Psoas muscle (tissue), 8 donors: Measurements from ENCODE around the gene CUBN. TPM values are rescaled to one million over a fixed set of nuclear protein-coding genes. Genes with fewer than 3 reads are reported as not detected.
A peak's percentile ranks its signal among the peaks of the same experiment; 100 is the strongest.

Experiments
- ATAC-seq, 4 donors: fragments of 200-7000 bp; cut with Tn5 transposase; one replicate each; pipeline ENCODE4 v1.9.1; 2020; ENCODE audit warnings: moderate library complexity in 3 of 4, mild to moderate bottlenecking in 2 of 4
- DNase-seq, 2 donors: peaks; one replicate each; pipeline ENCODE4 v3.0.0-alpha.2; 2020
- H3K27ac ChIP-seq: fragments of 200-600 bp; one replicate; pipeline ENCODE4 v1.8.0; 2022
- H3K27me3 ChIP-seq, 3 donors: fragments of 200-600 bp in 1 of 3; one replicate each; pipeline versions ENCODE4 v1.6.1 to v1.8.0; 2013 to 2022; ENCODE audit warnings: low read length in 2 of 3, mild to moderate bottlenecking in 2 of 3, moderate library complexity in 1 of 3; ENCODE audit not compliant: insufficient read depth in 3 of 3
- H3K36me3 ChIP-seq, 2 donors: fragments of 200-600 bp in 1 of 2; one replicate each; pipeline versions ENCODE4 v1.6.1 to v1.8.0; 2013 to 2022; ENCODE audit warnings: low read depth in 1 of 2, mild to moderate bottlenecking in 1 of 2, moderate library complexity in 1 of 2; ENCODE audit not compliant: insufficient read depth in 1 of 2
- H3K4me1 ChIP-seq: fragments of 200-600 bp; one replicate; pipeline ENCODE4 v1.8.0; 2022
- H3K4me3 ChIP-seq: fragments of 200-600 bp; one replicate; pipeline ENCODE4 v1.8.0; 2022; ENCODE audit warnings: mild to moderate bottlenecking
- H3K9me3 ChIP-seq: fragments of 200-600 bp; one replicate; pipeline ENCODE4 v1.8.0; 2022
- WGBS, 3 donors: extraction: QIAGEN DNeasy Blood & Tissue Kit; methylation state at CpG; one replicate each; pipeline versions ENCODE4 v1.1.6 to v1.1.7; 2013; 5-methylcytosine and 5-hydroxymethylcytosine counted together
- intact Hi-C, 2 donors: fragments of 100-400 bp; cut with DNase I; formaldehyde crosslinking; loops; one replicate each; pipeline versions ENCODE4 v1.11.0 to v1.14.2; 2022
- polyA plus RNA-seq, 3 donors: library from polyadenylated mRNA; stranded (reverse); fragments of 200-250 nt; gene quantifications; one replicate each; pipeline ENCODE4 v1.2.3, GENCODE V29; 2013
- total RNA-seq, 4 donors: library from RNA; stranded (reverse); fragmentation: NEBNext Ultra II Directional in 2 of 4; extraction: Animal tissue kit (Norgen Biotek cat#: 25700) in 2 of 4; gene quantifications; one replicate each; pipeline versions ENCODE4 v1.2.1 to v1.2.4, GENCODE V29; 2021 to 2023
- TF ChIP-seq, protein P1 (sequence below): fragments of 200-600 bp; IDR thresholded peaks from one replicate; pipeline ENCODE4 v1.8.0; 2022; ENCODE audit warnings: antibody characterized with exemption
- donor health status: healthy with polysubstance abuse.
- donor health status: DM: no; HTN: no; CAD: no; lungs with moderate emphysema.
- donor health status: Bipolar disorder and iron deficiency.
- donor health status: healthy.
- donor health status: DM: yes; HTN: yes; CAD: no.
- donor health status: DM: no; HTN: no; CAD: no.
- donor health status: DM: no; HTN: no; CAD: no.
- donor health status: DM: yes; HTN: yes; CAD: no.

The CUBN gene
- total and polyA plus RNA-seq, 7 donors: 0.07 to 1.1 (median 0.22) TPM

GRCh38 chr10:17075533-17076359, 53.9 kb downstream of the CUBN start:
- peak; percentile 64 to 74 (median 70) for ATAC-seq
- no peak overlapping the region for H3K4me3 ChIP-seq
- intact Hi-C loops: no loop called here
- WGBS, 3 donors: 63 to 77% (median 69%) methylated on average over 2 of the region's 2 CpGs
- TF ChIP-seq, protein P1, sequence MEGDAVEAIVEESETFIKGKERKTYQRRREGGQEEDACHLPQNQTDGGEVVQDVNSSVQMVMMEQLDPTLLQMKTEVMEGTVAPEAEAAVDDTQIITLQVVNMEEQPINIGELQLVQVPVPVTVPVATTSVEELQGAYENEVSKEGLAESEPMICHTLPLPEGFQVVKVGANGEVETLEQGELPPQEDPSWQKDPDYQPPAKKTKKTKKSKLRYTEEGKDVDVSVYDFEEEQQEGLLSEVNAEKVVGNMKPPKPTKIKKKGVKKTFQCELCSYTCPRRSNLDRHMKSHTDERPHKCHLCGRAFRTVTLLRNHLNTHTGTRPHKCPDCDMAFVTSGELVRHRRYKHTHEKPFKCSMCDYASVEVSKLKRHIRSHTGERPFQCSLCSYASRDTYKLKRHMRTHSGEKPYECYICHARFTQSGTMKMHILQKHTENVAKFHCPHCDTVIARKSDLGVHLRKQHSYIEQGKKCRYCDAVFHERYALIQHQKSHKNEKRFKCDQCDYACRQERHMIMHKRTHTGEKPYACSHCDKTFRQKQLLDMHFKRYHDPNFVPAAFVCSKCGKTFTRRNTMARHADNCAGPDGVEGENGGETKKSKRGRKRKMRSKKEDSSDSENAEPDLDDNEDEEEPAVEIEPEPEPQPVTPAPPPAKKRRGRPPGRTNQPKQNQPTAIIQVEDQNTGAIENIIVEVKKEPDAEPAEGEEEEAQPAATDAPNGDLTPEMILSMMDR: no peak
- DNase-seq: no peak
- no peaks in the 10 kb centered on the region for H3K9me3 ChIP-seq
- peaks cover 7% of the 10 kb centered on the region for H3K4me1 ChIP-seq
- H3K36me3 ChIP-seq: no peaks in the 10 kb centered on the region
- peak overlapping the region; percentile 30 for H3K27ac ChIP-seq
- H3K27me3 ChIP-seq: no peaks in the 10 kb centered on the region

DNA sequence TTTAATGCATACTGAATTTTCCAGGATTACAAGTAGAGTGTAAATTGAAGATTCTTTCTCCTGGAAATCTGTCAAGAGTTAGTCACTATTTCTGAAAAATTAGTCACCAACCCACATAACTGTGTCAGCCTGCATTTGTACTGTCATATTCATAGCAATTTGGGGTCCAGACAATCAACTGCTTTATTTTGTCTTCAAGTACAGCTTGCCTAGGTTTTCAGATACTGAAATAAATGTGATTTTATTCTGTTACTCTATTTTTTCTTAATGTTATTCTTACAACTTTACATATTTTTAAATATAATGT, 55.1 kb downstream of the CUBN start:
- H3K27ac ChIP-seq: no peak overlapping the region
- DNase-seq: no peak
- H3K36me3 ChIP-seq: no peaks in the 10 kb centered on the region
- H3K4me3 ChIP-seq: no peak overlapping the region
- peaks cover 7% of the 10 kb centered on the region for H3K4me1 ChIP-seq
- TF ChIP-seq, protein P1: no peak
- intact Hi-C loops: no loop called here
- H3K9me3 ChIP-seq: no peaks in the 10 kb centered on the region
- no peaks in the 10 kb centered on the region for H3K27me3 ChIP-seq
- no peak for ATAC-seq

- WGBS, 3 donors: 93 to 95% (median 94%) methylated on average over 12 of the region's 12 CpGs
- Histone ChIP-seq H3K27ac (no peak overlapping the region), H3K4me1 (peaks cover 7% of the 10 kb centered on the region), H3K9me3 (no peaks in the 10 kb centered on the region), H3K36me3 (no peaks in the 10 kb centered on the region), H3K4me3 (no peak overlapping the region), H3K27me3 (no peaks in the 10 kb centered on the region)
- intact Hi-C loops: no loop called here
- ATAC-seq (no peak), DNase-seq (no peak)
- TF ChIP-seq, protein P1: no peak
Measured at GRCh38 chr10:17073725-17074540, 55.7 kb downstream of the CUBN start.

DNA sequence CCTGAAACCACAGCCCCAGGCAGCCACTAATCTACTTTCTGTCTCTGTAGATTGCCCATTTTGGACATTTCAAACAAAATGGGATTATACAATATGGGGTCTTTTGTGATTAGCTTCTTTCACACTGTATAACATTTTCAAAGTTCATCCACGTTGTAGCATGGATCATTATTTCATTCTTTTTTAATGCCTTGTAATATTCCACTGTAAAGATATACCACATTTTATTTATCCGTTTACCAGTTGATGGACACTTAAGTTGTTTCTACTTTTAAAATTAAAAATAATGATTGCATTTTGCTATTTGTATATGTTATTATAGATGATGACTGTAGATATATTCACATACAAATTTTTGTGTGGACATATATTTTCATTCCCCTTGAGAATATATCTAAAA, 60.7 kb downstream of the CUBN start:
- intact Hi-C loops: no loop called here
- Histone ChIP-seq H3K36me3 (no peaks in the 10 kb centered on the region), H3K27ac (no peak overlapping the region), H3K4me3 (no peak overlapping the region), H3K27me3 (no peaks in the 10 kb centered on the region), H3K4me1 (no peaks in the 10 kb centered on the region), H3K9me3 (no peaks in the 10 kb centered on the region)
- DNase-seq (no peak), ATAC-seq (no peak)
- WGBS, 3 donors: 91 to 98% (median 94%) methylated on average over 2 of the region's 2 CpGs
- TF ChIP-seq, protein P1: no peak
